Stimulated activated CD8-positive, alpha-beta memory T cell treated with anti-CD3 and anti-CD28 coated beads, Interleukin-15, amount 100 ng/mL, for 1 hour (primary cell): Measurements from ENCODE around the gene DNAJC10.
"Not testable (repeated sequence)": the region's sequence is repeated elsewhere in the genome, so short reads cannot be mapped to it uniquely, and the experiment has no call there.

ENCODE experiments used
- DNase-seq: peaks from one replicate; pipeline ENCODE4 v3.0.0-alpha.2; 2020; ENCODE audit warnings: low read depth

The DNAJC10 gene, protein sequence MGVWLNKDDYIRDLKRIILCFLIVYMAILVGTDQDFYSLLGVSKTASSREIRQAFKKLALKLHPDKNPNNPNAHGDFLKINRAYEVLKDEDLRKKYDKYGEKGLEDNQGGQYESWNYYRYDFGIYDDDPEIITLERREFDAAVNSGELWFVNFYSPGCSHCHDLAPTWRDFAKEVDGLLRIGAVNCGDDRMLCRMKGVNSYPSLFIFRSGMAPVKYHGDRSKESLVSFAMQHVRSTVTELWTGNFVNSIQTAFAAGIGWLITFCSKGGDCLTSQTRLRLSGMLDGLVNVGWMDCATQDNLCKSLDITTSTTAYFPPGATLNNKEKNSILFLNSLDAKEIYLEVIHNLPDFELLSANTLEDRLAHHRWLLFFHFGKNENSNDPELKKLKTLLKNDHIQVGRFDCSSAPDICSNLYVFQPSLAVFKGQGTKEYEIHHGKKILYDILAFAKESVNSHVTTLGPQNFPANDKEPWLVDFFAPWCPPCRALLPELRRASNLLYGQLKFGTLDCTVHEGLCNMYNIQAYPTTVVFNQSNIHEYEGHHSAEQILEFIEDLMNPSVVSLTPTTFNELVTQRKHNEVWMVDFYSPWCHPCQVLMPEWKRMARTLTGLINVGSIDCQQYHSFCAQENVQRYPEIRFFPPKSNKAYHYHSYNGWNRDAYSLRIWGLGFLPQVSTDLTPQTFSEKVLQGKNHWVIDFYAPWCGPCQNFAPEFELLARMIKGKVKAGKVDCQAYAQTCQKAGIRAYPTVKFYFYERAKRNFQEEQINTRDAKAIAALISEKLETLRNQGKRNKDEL

DNA sequence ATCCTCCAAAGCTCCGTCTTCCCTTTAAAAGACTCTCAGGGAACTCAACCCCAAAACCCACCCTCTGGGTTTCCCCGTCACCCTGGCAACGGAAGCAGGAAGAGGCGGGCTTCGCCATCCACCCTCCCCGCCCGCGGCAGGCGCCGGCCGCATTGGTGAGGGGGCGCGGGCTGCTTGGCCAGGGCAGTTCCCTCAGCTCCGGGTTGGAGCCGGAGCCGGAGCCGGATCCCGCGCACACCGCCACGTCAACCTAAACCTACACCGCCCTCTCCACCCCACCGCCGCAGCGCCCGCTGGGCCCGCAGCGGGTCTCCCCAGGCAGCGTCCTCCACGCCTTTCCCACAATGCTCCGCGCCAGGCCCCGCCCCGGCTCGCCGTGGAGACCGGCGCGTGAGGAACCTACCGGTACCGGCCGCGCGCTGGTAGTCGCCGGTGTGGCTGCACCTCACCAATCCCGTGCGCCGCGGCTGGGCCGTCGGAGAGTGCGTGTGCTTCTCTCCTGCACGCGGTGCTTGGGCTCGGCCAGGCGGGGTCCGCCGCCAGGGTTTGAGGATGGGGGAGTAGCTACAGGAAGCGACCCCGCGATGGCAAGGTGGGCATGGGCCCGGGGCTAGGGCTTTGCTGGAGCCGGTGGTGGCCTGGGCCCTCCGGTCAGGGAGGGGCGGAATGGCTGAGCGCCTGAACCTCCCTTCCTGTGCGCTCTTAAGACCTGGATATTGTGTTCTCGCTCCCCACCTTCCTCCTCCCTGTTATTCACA, at the start of gene DNAJC10:
Gene DNAJC10 (plus strand): TSS at position 366 of the 758 bp plus-strand sequence. CDS start 1,830 bp downstream, outside the sequence.
- peak; percentile 79 for DNase-seq

DNA sequence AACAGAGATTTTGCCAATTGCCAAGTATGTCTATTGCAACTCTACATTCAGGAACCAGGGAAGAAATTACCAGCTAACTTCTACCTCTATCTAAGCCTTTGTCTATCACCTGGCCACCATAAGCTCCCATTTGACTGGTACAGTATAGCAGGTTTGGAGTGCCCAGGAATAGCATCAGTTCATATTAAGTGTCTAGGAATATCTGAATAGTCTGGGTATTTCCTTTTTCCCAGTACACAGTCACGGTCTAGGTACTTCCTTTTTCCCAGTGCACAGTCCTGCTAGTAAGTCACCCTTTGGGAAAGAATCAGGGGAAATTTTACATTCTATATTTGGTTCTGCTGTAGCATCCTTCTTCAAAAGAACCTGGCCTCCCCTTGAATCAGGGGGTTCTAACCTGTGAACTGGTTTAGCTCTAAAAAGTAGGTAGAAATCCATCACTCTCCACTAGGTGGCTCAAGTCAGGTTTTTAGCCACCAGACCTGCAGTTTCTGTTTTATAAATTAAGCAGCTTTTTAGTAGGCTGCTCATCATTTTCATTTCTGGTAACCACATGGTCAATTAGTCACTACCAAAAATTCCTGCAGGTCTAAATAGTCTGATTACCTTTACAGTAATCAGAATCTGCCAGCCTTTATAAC, 49.3 kb upstream of the DNAJC10 start:
- no peak for DNase-seq

DNA sequence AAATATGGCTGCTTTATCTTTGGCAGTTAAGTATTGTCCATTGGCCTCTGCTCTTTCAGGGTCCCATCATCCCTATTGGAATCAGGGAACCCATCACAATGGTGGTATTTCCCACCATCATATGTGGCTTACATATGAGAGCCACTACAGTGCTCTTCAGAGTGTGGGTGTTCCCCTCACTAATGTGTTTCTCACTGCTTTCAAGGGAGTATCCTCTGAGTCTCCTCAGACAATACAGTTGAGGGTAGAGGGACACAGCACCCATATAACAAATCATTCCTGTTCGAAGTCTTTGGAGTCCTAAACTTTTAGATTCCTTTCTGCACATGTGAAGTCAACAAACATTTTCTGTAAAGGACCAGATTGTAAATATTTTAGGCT, 48.8 kb upstream of the DNAJC10 start:
- no peak for DNase-seq

DNA sequence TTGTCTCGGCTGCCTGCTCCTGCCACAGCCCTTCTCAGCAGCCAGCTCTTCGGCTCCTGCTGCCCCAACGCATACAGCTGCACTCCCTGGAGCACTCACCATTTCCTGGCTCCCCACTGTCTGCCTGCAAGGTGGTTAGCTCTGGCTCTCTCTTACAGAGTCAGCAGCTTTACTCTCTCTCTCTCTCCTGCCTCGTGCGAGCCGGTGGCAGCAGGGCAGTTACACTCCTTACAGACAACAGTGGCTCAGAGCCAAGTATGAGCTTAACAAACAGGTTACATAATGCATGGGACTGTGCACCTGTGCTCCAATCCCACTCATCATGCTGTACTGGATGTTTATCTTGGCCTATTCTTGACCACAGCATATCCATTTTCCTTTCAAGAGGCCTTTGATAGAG, 47.4 kb upstream of the DNAJC10 start:
- DNase-seq = no peak

DNA sequence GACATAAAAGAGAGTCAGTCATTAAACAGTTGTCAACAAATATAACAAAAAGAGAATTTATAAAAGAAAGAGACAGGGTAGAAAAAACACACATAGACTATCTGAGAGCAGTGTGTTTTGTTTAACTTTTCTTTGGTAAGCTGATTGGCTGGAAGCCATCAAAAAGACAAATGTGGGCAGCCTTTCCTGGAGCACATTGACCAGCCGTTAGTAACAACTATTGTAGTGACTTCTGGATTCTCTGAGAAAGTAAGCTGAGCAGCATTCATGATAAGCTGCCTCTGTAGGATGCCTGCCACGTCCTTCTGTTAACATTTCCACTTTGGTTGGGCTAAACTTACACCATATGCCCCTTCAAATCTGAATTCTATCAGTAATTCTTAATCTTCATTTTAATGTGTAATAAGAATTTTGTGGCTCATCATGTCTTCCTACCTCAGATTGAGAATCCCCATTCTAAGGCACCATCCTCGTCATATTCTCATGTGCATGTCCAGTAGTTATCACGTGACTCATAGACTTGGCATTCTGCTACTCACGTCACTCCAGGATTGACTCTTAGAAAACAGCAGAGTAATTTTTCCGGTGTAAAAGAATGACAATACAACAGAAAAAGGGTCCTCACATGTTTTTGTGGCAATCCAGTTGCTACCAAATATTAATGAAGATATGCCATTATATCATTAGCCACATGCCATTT, 43.4 kb upstream of the DNAJC10 start:
- no peak for DNase-seq

DNA sequence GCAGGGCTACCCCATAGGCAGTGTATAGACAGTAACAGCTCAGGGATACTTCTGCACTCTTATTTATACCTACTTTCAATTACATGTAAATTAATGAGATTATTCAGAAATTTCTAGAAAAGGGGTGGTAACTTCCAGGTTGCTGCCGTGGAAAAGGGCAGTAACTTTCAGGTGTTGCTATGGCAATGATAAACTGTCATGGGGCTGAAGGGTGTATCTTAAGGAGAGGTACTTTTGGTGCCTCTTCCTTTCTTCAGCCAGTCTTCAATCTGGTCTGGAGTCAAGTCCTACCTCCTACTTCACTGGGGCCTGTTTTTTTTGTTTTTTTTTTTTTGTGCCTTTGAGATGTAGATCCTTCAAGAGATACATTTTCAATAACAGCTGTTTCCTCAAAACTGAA, 35.2 kb upstream of the DNAJC10 start:
- DNase-seq = no peak

DNA sequence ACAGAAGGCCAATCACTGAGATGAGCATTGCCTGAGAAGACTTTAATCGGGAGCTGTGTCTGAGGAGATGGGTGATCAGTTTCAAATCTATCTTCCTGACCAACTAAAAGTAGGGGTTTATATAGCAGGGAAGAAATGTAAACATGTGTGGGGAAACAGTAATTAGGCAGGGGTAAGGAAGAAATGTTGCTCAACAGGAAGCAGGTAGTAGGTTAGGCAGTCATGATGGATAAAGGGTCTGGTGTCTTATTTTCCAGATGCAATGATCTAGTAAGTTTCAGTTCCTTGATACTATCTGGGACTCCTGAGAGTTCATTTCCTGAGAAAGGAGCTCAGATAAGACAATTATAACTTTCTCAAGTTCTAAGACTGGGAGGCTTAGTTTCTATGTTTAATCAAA, 33.8 kb upstream of the DNAJC10 start:
- DNase-seq = no peak

DNA sequence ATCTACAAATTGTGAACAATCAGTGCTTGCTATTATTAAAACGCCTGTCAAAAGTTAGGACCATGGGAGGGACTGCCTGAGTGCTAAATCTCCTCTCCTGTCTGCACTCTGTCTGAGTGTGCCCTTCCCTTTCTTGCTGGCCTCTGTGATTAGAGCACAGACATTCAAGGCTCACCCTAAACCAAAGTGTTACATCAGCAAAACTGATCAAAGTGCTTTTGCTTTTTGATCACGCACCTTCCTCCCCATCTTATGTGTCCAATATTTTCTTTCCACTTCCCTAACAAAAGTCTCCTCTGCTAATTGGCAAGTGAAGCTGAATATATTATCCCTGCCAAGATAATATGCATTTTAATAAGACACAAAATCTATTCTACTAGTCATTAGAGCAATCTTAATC, 30.5 kb upstream of the DNAJC10 start:
- DNase-seq = no peak

DNA sequence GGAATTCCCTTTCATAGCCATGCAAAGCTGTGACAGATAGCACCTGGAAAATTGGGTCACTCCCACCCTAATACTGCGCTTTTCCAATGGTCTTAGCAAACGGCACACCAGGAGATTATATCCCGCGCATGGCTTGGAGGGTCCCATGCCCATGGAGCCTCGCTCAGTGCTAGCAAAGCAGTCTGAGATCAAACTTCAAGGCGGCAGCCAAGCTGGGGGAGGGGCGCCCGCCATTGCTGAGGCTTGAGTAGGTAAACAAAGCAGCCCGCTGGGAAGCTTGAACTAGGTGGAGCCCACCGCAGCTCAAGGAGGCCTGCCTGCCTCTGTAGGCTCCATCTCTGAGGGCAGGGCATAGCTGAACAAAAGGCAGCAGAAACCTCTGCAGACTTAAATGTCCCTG, 29.3 kb upstream of the DNAJC10 start:
- DNase-seq = not testable (repeated sequence)

DNA sequence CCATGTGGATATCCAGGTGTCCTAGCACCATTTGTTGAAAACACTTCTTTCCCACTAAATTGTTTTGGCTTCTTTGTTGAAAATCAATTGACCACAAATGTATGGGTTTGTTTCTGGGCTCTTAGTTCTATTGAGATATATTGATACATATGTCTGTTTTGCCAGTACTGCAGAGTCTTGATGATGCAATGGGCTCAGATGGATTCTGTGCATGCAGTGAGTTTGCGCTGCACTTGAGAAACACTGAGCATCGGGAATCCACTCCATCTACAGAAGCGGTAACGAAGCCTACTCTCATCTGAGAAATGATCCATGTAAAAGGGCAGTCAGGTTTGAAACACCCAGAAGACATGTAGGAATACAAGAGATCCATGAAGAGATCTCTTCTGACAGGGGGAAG, 21.9 kb upstream of the DNAJC10 start:
- no peak for DNase-seq

DNA sequence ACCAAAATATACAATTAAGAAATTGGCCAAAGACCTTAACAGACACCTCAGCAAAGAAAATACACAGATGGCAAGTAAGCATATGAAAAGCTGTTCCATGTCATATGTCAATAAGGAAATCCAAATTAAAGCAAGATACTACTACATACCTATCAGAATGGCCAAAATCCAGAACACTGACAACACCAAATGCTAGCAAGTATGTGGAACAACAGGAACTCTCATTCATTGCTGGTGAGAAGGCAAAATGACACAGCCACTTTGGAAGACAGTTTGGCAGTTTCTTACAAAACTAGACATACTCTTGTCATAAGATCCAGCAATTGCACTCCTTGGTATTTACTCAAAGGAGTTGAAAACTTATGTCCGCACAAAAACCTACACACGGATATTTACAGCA, 20.3 kb upstream of the DNAJC10 start:
- DNase-seq = no peak

DNA sequence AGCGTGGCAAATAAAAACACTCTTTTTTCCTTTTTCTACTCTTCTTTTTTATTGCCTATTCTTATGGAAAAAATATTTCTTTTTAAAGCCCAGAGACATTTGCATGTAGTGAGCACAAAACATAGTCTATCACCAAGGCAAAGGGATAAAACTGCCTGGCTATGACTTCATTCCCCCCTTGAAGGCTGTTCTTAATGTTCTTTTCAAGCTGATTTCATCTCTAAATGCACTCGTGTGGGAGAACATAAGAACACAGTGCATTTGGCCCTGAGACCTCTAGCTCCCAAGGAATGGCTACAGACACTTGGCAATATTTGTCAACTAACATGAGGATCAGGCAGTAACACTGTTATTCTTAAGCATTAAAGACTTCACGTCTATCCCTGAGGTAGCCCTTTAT, 17.4 kb upstream of the DNAJC10 start:
- DNase-seq = no peak

DNA sequence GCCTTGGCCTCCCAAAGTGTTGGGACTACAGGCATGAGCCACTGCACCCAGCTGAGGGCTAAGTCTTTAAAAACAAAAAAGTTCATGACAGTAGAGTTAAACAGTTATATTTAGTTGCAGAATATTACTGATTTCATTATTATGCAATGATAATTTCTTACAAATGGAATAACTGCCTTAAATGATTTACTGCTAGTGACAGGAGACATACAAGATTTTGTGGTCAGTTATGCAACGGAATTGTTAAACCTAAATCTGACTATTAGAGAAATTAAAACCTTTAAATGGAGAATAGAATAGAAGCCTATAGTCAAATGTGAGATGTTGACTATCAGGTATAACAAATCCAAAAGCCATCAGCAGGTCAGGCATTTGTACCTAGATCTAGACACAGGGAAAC, 10.3 kb upstream of the DNAJC10 start:
- no peak for DNase-seq

DNA sequence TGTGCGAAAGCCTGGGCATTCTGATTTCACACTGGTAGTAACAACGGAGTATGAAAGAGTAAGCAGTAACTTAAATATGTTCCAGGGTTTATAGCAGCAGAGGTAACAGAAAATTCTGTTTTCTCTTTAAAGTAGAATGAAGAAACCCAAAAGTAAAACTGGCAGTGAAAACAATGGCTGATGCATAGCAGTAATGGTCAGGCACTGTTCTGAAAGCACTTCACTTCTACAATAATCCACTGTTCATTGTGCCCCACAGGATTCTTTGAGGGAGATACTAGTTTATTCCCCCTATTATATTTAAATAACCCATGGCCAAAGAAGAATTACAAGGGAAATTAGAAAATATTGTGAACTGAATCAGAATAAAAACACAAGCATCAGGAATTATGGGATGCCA, 9.3 kb upstream of the DNAJC10 start:
- DNase-seq = no peak

DNA sequence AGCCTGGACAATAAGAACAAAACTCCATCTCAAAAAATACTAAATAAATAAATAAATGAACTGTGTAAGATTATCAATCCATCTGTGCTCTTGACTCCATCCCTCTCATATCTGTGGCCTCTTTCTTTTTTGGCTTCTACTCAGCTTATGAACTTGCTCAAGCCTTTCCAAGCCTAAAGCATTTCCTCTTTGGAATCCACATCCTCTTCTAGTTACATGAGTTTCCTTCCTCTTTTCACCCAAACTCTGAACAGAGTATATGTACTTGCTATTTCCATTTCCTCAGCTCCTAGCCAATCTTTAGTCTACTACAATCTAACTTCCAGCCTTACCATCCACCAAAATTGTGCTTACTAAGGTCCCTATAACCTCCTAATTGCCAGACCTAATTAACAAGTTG, 2.5 kb upstream of the DNAJC10 start:
- DNase-seq = no peak

DNA sequence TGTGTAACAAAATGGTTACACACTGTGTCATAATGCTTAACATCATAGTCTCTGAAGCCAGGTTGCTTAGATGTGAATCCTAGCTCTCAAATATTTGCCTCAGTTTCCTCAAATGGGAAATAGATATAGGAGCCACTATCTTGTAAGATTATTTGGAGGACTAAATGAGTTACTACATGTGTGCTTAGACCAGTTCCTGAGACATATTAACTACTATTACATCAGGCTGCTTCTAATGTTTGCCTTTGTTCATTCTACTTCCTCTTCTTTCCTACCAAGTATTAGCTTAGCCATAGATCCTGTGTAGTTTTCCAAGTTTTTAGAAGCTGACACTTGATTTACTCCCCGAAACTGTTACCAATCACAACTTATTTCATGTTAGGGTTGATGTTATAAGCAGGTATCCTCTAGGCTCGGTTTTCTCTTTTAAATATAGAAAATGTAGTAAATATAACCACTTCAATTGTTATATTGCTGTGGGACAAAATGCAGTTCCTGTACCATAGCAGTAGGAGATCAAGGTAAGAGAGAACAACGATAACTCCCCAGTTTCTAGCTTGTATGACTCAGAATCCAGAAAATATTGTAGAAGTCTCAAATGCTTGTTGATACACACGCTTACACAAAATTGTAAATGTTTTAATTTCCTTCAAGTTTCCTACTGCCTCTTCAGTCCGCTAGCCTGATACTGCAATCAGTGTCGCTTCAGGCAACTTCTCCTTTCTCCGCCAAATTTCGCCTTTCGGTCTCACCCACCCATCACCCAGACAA, 751 bp upstream of the DNAJC10 start:
- DNase-seq = no peak

DNA sequence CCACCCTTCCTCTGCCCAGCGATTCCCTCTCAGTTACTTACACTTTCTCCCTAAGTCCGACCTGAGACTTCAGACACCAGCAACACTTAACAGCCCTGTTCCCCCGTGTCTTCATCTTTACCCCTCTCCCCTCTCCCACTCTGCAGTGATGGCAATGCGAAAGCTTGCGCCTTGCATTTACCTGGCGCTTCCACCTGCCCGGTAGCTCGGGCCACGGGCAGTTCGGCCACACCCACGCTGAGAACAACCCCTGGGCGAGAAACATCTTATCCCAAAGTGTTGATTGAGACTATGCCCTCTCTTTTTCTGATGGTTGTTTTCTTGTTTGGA, 558 bp downstream of the DNAJC10 start:
- DNase-seq = no peak

DNA sequence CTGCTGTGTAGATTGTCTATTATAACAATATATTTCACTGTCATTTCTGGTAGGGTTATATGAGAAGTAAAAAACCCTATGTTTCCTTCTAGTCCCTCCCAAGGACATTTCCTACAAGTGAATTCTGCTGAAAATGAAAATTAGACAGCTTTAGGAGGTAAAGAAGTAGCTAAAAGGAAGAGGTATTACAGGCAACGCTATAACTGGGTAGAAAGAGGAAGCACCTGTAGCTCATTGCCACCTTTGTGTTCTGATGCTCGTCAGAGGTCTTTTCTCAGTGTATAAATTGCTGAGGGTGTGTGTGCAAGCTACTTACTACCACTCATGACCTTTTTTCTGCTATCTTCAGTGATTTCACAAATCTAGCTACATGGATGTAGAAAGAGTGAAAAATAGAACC, 1.4 kb downstream of the DNAJC10 start:
- no peak for DNase-seq

DNA sequence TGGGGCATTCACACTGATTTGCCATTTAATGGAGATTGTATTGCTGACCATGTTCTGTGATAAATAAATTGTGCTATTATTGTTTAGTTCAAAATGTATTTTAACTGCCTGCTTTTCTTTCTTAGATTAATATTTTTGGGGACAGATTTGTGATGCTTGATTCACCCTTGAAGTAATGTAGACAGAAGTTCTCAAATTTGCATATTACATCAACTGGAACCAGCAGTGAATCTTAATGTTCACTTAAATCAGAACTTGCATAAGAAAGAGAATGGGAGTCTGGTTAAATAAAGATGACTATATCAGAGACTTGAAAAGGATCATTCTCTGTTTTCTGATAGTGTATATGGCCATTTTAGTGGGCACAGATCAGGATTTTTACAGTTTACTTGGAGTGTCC, 1.8 kb downstream of the DNAJC10 start:
- no peak for DNase-seq

DNA sequence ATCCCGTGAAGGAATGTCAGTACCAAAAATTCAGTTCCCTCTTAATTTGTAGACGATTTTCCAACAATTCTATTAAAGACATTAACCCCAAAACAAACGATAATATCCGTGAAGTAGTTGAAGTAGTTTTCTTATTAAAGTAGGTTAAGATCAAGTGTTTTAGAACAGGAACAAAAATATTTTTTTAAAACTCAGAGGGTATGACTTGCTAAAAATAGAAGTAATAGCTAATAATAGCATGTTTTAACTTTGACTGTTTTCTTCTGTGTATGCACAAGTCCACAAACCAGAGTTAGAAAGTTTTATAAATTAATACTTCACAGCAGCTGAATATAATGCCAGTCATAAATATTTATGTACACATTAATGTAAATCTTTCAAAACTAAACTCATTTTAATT, 2.4 kb downstream of the DNAJC10 start:
- no peak for DNase-seq

DNA sequence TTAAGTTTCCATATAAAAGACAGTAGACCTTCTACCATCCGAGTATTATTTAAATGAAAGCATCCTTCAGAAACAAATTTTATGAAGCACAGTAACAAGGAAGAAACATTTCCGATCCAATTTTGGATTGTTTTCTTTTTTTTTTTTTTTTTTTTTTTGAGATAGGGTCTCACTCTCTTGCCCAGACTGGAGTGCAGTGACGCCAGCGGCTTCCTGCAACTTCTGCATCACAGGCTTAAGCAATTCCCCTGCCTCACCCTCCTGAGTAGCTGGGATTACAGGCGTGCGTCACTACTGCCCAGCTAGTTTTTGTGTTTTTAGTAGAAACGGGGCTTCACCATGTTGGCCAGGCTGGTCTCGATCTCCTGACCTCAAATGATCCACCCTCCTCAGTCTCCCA, 3.1 kb downstream of the DNAJC10 start:
- not testable (repeated sequence) for DNase-seq
